Measurements from ENCODE around the gene HAGH. TPM values are rescaled to one million over a fixed set of nuclear protein-coding genes. Genes with fewer than 3 reads are reported as not detected.

Gene HAGH
- total RNA-seq, 1 donor from 2014 or later = 172 TPM

GRCh38 chr16:1818873-1819525 is 7.6 kb downstream of the HAGH start:
- H3K4me1 ChIP-seq = peaks cover 9% of the 10 kb centered on the region
- TF ChIP-seq CTCF (IDR thresholded peaks at IDR 0.05; ENCODE audit: borderline replicate concordance) = no peak
- intact Hi-C loops (cut with micrococcal nuclease) = no loop called here

GRCh38 chr16:1818204-1818872 is 8.3 kb downstream of the HAGH start:
- no peak for TF ChIP-seq CTCF (IDR thresholded peaks at IDR 0.05; ENCODE audit: borderline replicate concordance)
- intact Hi-C loops (cut with micrococcal nuclease) = no loop called here
- H3K9me3 ChIP-seq (replicated peaks) = no peaks in the 10 kb centered on the region
- H3K4me3 ChIP-seq = no peak overlapping the region
- H3K4me1 ChIP-seq = peaks cover 2% of the 10 kb centered on the region
- H3K36me3 ChIP-seq = peaks cover 95% of the 10 kb centered on the region
- DNase-seq = no peak
- no peak overlapping the region for H3K27ac ChIP-seq (replicated peaks)
- no peaks in the 10 kb centered on the region for H3K27me3 ChIP-seq (ENCODE audit: low read depth)

More at GRCh38 chr16:1818873-1819525, 7.6 kb downstream of the HAGH start:
- no peak for DNase-seq
- Histone ChIP-seq H3K27ac (replicated peaks) (no peak overlapping the region), H3K36me3 (peaks cover 88% of the 10 kb centered on the region), H3K27me3 (ENCODE audit: low read depth) (no peaks in the 10 kb centered on the region), H3K4me3 (no peak overlapping the region), H3K9me3 (replicated peaks) (no peaks in the 10 kb centered on the region)

- intact Hi-C loops (cut with micrococcal nuclease) = no loop called here
- peaks cover 94% of the 10 kb centered on the region for H3K36me3 ChIP-seq
- H3K27me3 ChIP-seq (ENCODE audit: low read depth) = no peaks in the 10 kb centered on the region
- no peak overlapping the region for H3K27ac ChIP-seq (replicated peaks)
- H3K4me3 ChIP-seq = no peak overlapping the region
- no peaks in the 10 kb centered on the region for H3K9me3 ChIP-seq (replicated peaks)
- H3K4me1 ChIP-seq = no peaks in the 10 kb centered on the region
- TF ChIP-seq CTCF (IDR thresholded peaks at IDR 0.05; ENCODE audit: borderline replicate concordance) = no peak
- DNase-seq = no peak
Observed at GRCh38 chr16:1817716-1818115, 8.9 kb downstream of the HAGH start.

GRCh38 chr16:1817276-1817589 is 9.4 kb downstream of the HAGH start:
- Histone ChIP-seq H3K27ac (replicated peaks) (no peak overlapping the region), H3K36me3 (peaks cover 89% of the 10 kb centered on the region), H3K4me3 (no peak overlapping the region), H3K27me3 (ENCODE audit: low read depth) (no peaks in the 10 kb centered on the region), H3K4me1 (no peaks in the 10 kb centered on the region), H3K9me3 (replicated peaks) (no peaks in the 10 kb centered on the region)
- intact Hi-C loops (cut with micrococcal nuclease) = no loop called here
- TF ChIP-seq CTCF (IDR thresholded peaks at IDR 0.05; ENCODE audit: borderline replicate concordance) = no peak
- DNase-seq = no peak

GRCh38 chr16:1816396-1817275 is 10.0 kb downstream of the HAGH start:
- Histone ChIP-seq H3K4me3 (no peak overlapping the region), H3K9me3 (replicated peaks) (no peaks in the 10 kb centered on the region), H3K27ac (replicated peaks) (no peak overlapping the region), H3K27me3 (ENCODE audit: low read depth) (no peaks in the 10 kb centered on the region), H3K36me3 (peaks cover 83% of the 10 kb centered on the region), H3K4me1 (no peaks in the 10 kb centered on the region)
- intact Hi-C loops (cut with micrococcal nuclease) = no loop called here
- DNase-seq = no peak
- TF ChIP-seq CTCF (IDR thresholded peaks at IDR 0.05; ENCODE audit: borderline replicate concordance) = no peak
